HL-60/S4 treated with phorbol 12-myristate 13-acetate at 8.2 ng/mL for 4 days and 3 days (cell line): Measurements from ENCODE around the gene CELF2.

Experiments
- in situ Hi-C: fragments of 300-500 bp; cut with MboI; formaldehyde crosslinking; loops from 2 replicates; pipeline ENCODE4 v1.15.0; 2022; ENCODE audit warnings: low sequenced_read_pairs

CELF2 gene

DNA sequence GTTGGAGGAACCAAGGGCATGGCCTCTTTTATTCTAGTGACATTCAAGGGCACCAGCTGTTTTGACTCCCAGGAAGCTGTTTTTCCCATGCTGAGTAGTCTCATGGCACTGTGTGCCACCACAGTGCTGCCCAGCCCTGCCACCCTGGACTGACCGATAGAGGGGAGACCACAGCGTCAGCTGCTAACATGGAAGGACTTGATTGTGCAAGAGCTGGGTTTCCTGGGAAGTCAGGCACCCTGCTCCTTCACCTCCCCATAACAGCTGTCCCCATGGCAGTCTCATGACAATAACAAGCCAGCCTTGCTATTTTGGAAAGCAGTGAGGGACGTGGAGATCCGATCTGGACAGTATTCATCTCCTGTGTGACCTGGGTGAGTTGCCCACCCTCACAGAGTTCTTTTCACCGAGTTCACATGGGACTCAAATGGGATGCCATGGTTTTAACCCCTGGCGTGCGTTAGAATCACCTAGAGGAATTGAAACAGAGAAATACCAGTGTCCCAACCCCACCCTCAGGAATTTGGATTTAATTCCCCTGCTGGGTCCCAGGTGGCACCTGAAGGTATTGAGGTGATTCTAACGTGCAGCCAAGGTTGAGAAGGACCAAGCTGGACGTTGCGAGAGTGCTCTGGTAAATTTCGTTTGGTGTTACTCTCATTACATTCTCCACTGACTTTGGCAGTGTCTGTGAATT is 174.8 kb downstream of the CELF2 start:
- in situ Hi-C loops = no loop called here

DNA sequence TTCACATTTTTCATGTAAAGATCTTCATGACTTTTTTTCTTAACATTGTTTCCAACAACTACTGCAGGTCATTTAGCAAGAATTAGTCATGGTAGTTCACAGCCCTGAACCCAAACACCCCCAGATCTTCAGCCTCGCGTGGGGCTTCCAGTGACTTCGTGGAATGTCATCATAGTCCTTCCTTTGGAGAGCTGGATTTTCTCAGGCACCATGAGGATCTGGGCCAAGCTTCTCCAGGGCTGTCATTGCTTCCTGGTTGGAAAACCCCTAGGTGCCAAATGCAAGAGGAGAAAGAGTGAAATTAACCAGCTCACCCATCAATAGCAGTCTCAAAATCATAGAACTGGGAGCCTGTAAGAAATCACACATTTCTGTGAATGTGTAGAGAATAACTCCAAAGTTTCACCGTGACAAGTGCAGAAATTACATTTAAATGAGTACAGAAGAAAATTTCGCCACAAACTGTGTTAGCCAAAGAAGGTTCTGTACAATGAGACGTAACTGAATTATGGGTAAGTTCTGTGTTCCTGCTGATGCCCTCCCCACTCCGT is 175.4 kb downstream of the CELF2 start:
- in situ Hi-C loops = no loop called here

DNA sequence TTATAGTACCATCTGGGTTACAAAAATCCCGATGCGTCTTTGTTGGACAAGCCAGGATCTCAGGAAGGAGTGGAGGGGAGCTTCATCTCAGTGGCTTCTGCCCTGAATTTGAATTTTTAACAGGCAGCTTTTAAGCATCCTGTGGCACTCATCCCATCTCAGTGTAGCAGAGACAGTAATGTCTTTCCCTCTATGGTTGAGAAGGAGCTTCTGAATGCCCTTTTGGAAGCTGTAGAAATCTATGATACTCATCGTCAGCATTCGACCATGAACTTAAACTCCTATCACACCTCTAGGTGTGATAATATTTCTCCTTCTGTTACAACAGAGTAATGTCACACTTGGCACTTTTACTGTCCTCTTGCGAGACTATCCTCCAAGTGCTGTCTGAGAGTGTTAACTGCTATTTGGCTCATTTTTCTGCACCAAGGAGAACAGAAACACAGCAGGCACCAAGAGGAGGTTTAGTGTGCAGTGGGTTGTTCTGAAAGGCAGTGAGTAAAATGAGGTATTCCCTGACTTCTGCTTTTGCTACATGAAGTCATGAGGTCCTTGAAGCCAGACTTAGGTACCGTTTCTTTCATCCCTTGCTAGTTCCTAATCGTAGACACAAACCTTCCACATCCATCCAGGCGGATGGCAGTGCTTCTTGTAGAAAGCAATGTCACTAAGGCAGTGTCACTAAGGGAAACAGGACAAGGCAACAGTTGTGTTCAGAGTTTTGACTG is 177.4 kb downstream of the CELF2 start:
- in situ Hi-C loops = no loop called here

DNA sequence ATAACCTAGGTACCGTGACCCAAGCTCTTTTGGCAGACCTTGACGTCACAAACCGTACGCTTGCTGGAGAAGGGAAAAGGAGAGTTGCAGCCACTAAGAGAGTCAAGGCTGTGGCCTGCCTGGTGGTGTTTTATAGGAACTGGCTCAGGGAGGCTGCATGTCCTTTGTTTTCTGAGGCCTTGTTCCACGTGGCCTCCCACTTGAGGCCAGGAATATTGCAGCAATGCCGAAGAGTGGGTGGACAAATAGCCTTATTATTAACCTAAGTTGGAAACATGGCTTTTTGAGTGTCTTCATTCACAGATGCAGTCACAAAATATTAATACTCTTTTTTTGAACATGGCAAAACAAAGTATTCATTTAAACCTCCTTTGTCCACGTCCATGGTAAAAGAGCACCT is 178.0 kb downstream of the CELF2 start:
- in situ Hi-C loops = no loop called here

DNA sequence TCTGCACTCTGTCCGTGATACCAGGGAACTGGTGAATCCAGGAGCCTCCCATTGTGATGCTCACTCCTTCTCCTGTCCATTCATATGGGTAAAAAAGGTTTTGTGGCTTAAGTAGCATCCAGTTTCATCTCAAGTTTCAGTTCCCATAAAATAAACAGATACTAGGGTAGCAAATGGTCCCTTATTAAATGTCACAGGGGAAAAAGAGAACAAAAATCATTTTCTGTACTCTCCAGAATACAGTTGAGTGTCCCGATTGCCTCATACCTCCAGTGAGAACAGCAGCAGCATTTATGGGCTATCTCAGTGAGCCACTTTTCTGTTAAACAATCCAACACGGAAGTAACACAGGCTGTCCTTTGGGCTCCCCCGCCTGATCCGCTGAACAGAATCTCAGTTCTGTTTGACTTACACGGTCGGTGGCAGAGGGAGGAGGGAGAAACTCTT is 179.6 kb downstream of the CELF2 start:
- in situ Hi-C loops = no loop called here

DNA sequence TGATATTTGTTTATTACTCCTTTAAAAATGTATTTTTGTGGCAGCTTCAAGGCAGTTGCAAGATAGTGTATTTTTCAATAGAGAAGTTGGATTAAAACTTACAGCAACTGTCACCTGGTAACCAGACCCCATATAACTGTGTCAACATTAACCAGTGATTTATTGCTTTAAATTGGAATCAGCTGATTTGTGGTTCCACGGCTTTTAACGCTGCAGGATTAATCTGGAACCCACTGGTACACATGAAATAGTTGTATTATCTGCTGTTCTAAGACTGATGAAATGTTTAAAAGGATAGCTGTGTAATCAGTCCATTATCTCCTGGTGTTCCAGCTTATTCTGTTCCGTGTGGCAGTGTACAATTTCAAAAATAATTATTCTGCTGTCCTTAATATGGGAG is 180.2 kb downstream of the CELF2 start:
- in situ Hi-C loops = no loop called here

DNA sequence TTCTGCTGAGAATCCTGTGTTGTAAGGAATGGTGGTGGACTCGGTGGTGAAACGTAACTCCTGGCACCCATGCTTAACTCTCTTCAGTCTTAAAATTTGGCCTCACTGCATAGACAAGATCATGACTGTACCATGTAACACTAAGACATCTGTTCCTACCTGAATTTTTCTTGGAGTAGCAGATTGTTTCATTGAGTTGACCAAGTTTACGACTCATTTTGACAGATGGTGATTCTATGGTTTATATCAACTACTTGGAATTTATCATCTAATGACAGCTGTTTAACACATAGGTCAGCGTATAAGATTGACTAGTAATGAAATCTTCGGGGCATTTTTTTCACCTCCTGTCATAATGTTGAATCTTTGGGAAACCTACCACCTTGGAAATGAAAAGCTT is 184.2 kb downstream of the CELF2 start:
- in situ Hi-C loops = no loop called here

DNA sequence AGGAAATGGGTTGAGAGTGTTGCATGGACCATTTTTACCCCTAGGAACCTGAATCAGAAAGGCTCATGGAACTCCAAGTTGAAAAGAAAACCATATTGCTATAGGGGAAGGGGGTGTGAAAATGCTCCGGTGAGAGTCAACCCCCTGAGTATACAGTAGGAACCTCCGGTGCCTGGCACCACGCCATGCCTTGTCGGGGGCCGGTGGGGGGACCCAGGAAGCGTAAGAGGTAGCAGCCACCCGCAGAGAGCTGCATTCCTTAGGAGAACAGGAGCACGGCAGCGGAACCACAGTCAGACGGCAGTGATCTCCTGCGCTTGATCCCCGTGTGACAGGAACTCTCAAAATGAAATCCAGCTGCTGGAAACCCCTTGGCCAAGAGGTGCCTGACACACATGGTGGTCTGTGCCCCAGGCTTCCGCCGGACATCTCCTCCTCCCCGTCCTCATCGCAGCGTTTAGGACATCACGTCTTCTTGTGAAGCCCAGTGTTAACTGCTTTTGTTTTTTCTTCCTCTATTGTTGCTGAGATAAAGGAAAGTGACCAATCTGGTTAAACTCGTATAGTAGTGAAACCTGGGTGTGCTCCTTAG is 186.8 kb downstream of the CELF2 start:
- in situ Hi-C loops = no loop called here

DNA sequence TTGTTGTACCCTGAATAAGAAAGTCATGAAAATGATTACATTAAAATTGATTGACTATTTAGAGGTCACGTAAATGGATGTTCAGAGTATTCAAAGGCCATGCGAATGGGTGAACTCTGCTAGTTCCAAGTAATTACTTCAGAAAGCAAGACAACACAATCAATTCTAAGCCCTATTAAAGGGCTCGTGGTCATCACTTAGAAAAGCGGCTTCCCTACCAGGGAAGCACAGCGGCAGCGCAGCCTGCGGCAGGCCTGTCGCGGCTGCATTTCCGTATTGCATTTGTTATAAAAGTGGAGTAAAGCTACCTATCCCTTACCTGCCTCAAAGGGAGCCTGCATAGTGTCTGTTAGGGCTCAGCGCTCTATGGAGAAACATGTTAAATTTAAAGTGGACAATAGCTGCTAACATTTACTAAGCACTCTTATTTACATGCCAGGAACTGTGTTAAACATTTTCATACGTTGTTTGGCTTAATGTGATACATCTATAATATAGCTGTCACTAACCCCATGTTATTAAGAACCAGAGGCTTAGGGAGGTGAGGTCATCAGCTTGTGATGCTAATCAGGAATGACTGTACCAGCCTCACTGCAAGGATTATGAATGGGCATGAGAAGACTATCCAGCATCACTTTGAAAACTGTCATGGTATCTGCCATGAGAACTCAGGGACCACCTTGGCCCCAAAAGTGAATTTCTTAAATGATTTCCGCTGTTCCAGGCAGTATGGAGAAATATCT is 187.5 kb downstream of the CELF2 start:
- in situ Hi-C loops = no loop called here

DNA sequence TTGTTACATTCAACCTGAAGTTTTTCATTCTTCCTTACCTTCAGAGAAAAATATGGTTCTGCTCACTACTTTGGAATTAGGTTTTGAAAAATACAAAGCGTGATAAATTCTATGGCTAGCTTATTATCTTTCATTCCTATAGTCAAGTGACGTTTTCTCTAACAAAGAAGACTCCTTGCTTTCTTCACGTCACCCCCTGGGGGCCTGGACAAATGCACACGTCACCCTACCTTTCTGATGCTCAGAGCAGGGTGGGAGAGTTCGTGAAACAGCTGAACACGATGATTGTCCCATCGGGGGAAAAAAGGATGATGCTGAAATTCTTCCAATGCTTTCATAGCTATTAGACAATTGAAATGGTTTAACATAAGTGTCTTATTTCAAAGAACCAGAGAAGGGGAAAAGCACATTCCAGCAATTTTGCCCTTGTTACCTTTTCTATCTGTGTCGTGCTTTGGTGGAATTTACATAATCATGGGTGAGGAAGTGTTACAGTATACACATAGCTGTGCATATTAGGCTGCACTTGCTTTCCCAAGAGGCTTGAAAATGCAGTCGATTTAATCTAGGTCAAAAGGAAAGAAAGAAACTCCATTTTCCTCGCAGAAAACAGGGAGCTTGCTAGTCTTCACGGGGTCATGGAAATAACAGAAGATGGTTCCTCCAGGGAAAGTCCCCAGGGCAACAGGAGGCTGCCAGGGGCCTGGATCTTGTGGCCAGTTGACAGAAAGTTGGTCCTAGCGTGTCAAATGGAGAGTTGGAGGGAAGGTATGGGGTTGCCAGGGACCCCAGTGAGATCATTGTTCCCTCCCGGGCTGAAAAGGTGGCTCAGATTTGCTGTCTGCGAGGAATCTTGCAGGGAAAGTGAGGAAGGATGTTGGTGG is 189.2 kb downstream of the CELF2 start:
- in situ Hi-C loops = no loop called here

DNA sequence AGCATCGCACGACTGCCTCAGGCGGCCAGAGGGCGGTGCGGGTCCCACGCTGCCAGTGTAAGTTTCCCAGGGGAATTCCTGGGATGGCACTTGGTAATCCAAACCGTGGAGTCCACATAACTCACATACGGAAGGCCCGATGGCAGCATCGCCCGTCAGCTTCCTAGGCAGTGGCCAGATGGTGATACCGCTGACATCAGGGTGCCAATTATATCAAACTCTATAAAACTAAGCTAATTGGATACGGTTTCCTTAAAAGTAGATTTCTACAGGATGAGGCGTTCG is 189.8 kb downstream of the CELF2 start:
- in situ Hi-C loops = no loop called here

DNA sequence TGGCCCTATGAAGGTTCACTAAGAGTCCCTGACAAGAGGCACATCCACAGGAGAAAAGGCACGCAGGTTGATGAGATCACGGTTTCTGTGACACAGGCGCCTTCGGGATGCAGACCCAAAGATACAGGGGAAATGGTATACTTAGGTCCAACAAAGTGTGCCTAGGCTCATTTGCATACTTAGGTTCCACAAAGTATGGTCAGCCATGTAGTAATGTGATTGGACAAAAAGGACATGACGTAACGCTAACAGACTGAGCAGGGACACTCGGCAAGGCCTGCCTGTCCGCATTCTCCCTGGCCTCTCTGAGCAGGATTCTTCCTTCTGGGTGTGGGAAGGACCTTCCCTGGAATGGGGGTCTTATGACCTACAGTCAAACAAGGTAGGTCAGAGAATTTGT is 190.6 kb downstream of the CELF2 start:
- in situ Hi-C loops = no loop called here

DNA sequence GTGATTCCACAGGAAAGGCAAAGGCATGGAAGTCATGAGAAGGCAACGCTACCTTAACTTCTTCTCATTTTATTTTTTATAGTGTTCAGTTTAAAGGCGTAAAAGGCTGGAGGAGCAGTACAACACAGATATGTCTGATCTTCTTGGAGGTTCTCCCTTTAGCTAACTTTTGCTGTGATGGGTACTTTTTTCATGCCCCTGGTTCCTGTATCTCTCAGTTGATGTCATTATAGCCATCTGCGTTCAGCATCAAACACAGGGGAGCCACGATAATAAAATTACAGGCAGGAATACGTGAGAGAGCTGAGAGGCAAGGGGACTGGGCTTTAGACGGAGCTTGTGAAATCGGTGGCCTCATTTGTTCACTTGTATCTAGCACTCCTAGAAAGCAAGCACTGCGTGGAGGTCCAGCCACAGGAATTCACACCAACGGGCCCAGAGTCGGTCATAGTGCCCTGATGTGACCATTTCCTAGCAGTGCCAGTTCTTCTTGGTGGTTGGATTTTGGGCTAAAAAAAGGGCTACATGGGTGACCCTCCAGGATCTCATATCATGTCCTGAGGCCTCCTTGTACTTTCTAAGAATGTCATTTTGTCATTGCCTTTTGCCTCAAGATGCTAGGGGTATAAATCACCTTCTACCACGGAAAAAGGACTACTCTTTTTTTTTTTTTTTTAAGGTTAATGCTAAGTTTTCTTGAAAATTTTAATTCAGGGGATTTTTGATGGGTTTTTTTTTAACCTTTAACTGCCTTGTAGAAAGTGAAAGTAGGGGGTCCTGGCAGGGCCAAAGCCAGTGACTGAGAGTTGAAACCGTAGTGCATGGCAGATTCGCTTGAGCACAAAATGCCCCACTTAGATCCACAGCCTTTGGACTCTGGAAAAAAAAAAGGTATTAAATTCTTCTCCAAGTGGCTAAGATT is 191.5 kb downstream of the CELF2 start:
- in situ Hi-C loops = no loop called here

DNA sequence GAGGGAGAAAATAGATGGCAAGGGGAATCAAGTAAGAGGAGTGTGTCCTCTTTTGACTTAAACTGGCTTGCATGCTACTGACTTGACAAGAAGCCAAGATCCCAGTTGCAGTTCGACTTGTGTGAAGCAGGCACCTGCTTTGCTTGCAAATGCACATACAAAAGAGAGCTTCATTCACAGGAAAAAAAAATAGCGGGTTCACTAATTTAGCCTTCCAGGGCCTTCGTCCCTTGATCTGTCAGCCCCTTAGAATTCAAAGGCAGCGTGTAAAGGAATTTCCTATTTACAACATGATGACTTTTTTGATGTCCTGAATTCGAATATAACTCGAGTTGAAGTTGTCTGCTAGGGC is 192.1 kb downstream of the CELF2 start:
- in situ Hi-C loops = no loop called here

DNA sequence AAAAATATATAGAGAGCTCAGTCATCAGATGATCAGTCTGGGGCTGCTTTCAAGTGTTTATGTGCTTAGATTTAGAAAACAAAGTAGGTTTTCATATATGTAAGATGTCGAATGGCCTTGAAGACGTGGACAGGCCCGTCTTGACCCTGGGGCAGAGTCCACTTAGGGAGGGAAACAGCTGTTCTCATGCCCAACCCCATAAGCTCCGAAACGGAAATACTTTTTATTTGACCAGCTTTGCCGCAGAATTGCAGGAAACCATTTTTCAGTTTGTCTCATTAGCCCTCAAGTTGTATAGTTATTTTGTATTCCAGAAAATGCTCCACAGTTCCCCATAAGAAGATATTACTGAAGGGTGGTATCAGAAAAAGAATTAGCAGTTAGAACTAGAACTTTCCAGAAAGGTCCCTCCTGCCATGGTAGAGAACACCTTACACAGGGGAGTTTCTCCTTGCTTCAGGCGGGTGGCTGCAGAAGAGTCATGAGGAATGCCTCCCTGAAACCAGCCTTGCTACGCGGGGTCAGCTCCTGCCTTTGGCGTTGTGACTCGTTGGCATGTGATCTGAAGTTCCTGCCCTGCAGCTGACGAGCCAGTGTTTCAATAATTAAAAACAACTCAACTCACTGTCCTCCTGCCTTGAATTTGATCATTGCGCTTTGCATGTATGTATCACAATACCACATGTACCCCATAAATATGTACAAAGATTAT is 192.7 kb downstream of the CELF2 start:
- in situ Hi-C loops = no loop called here

DNA sequence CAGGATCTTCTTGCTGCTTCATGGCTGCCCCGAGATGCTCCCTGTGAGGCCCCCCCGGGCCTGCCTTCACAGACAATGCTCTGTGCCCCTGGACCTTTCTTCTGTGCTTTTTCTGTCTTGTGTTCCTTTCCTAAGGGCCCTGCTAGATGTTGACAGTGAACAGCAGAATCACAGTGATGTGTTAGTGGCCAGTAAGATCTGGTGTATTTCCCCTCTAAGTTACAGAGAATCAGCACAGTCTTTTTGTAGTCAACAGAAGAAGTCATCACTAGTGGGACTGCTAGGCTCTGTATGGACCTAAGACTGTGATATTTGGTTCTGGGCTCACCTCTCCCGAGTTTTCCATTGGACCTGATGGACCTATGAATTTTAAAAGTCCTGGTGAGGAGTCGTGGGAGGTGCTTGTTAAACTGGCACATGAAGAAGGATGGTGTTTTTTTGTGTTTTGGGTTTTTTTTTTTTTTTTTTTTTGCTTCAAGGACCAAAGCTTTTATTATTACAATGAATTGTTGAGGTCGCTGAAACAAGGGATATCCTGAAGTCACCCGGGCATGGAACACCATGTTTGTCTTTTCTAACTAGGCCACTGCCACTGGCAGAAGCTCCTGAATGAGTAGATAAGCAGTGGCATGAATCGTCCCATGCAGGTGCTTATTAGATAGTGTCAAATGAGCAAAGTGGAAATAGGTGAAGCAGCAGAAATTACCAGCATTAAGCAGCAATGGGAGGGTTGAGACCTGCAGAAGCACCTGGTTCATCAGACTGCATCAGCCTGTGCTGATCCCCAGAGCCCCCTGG is 194.8 kb downstream of the CELF2 start:
- in situ Hi-C loops = no loop called here

DNA sequence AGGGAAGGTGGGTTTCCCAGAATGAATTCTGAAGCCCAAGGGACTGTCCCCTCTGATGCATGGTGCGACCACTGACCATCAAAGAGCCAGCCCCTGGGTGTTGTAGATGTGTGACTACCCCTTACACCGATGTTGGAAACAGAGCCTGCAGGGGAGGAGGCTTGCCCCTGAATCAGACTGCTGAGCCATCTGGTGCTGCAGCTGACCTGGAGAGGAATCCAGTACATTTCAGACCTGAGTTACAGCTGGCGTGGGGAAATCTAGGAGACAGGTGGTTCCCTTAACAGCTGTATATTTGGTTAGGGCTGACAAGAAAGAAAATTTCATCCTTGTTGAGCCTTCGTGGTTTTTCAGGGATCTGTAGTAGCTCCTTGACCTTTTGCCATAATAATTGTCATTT is 195.5 kb downstream of the CELF2 start:
- in situ Hi-C loops = no loop called here

DNA sequence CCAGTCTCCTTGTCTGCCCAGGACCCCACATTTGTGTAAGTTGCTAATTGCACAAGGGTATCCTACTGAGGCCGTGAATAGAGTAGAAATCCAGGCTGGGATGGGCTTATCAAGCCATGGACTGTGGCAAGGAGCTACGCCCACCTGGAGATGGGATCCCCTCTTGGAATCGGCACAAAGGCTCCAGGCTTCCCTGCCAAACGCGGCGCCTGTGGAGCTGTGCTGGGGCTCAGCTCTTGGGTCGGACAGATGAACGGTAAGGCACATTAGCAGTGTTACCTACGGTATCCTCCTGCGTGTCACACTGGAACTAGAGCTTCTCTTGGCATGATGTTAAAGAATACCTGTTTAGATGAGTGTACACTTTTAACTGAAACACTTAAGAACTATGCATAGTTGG is 196.7 kb downstream of the CELF2 start:
- in situ Hi-C loops = no loop called here
